Measurements from ENCODE around the gene LSG1. TPM values are rescaled to one million over a fixed set of nuclear protein-coding genes. Genes with fewer than 3 reads are reported as not detected.

LSG1 gene
- total and polyA plus RNA-seq, 9 of the 15 experiments (the other 6 are each of a cell fraction or from before 2014, with no cell fraction given): 14.9 to 73.7 (median 46.7) TPM

- TF ChIP-seq, protein P1, sequence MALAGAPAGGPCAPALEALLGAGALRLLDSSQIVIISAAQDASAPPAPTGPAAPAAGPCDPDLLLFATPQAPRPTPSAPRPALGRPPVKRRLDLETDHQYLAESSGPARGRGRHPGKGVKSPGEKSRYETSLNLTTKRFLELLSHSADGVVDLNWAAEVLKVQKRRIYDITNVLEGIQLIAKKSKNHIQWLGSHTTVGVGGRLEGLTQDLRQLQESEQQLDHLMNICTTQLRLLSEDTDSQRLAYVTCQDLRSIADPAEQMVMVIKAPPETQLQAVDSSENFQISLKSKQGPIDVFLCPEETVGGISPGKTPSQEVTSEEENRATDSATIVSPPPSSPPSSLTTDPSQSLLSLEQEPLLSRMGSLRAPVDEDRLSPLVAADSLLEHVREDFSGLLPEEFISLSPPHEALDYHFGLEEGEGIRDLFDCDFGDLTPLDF (CRISPR knock-in tag; IDR thresholded peaks at IDR 0.05): peak; percentile 16; the same call in 1 of the 2 replicates
- TF ChIP-seq ZFP36 (IDR thresholded peaks at IDR 0.05; ENCODE audit: low read depth, low read length, partially characterized antibody) (peak; percentile 11), CBX3 (IDR thresholded peaks at IDR 0.05; ENCODE audit: borderline replicate concordance in 1 of 2, low read length in 2 of 2) (peak in 1 of 2 experiments; percentile 89; a peak in 2 of 3 replicates), ZFP1 (CRISPR knock-in tag; IDR thresholded peaks at IDR 0.05) (no peak), ZFX (CRISPR knock-in tag; IDR thresholded peaks at IDR 0.05) (peak; percentile 40; the same call in 1 of the 2 replicates), ZNF518B (CRISPR knock-in tag; IDR thresholded peaks at IDR 0.05) (no peak), FOXA1 (IDR thresholded peaks at IDR 0.05; ENCODE audit: borderline replicate concordance) (no peak), EGR1 (conservative IDR thresholded peaks at IDR 0.05) (peak; percentile 94), FOSL1 (tag; conservative IDR thresholded peaks at IDR 0.05) (peak; percentile 68), MYBL2 (IDR thresholded peaks at IDR 0.05; ENCODE audit: low read depth) (no peak), MYBL2 (CRISPR knock-in tag; IDR thresholded peaks at IDR 0.05; ENCODE audit: borderline replicate concordance) (no peak), L3MBTL2 (IDR thresholded peaks at IDR 0.05) (peak; percentile 68)
- TF ChIP-seq, protein P2, sequence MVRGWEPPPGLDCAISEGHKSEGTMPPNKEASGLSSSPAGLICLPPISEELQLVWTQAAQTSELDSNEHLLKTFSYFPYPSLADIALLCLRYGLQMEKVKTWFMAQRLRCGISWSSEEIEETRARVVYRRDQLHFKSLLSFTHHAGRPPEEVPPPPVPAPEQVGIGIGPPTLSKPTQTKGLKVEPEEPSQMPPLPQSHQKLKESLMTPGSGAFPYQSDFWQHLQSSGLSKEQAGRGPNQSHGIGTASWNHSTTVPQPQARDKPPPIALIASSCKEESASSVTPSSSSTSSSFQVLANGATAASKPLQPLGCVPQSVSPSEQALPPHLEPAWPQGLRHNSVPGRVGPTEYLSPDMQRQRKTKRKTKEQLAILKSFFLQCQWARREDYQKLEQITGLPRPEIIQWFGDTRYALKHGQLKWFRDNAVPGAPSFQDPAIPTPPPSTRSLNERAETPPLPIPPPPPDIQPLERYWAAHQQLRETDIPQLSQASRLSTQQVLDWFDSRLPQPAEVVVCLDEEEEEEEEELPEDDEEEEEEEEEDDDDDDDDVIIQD (CRISPR knock-in tag; IDR thresholded peaks at IDR 0.05): no peak
- TF ChIP-seq, protein P3, sequence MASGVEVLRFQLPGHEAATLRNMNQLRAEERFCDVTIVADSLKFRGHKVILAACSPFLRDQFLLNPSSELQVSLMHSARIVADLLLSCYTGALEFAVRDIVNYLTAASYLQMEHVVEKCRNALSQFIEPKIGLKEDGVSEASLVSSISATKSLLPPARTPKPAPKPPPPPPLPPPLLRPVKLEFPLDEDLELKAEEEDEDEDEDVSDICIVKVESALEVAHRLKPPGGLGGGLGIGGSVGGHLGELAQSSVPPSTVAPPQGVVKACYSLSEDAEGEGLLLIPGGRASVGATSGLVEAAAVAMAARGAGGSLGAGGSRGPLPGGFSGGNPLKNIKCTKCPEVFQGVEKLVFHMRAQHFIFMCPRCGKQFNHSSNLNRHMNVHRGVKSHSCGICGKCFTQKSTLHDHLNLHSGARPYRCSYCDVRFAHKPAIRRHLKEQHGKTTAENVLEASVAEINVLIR (CRISPR knock-in tag; IDR thresholded peaks at IDR 0.05): peak; percentile 85
- TF ChIP-seq, protein P4, sequence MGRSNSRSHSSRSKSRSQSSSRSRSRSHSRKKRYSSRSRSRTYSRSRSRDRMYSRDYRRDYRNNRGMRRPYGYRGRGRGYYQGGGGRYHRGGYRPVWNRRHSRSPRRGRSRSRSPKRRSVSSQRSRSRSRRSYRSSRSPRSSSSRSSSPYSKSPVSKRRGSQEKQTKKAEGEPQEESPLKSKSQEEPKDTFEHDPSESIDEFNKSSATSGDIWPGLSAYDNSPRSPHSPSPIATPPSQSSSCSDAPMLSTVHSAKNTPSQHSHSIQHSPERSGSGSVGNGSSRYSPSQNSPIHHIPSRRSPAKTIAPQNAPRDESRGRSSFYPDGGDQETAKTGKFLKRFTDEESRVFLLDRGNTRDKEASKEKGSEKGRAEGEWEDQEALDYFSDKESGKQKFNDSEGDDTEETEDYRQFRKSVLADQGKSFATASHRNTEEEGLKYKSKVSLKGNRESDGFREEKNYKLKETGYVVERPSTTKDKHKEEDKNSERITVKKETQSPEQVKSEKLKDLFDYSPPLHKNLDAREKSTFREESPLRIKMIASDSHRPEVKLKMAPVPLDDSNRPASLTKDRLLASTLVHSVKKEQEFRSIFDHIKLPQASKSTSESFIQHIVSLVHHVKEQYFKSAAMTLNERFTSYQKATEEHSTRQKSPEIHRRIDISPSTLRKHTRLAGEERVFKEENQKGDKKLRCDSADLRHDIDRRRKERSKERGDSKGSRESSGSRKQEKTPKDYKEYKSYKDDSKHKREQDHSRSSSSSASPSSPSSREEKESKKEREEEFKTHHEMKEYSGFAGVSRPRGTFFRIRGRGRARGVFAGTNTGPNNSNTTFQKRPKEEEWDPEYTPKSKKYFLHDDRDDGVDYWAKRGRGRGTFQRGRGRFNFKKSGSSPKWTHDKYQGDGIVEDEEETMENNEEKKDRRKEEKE (IDR thresholded peaks at IDR 0.05; ENCODE audit: borderline replicate concordance in 1 of 2, control insufficient read depth in 1 of 2, low read depth in 2 of 2, low read length in 1 of 2): peak; percentile 91 to 98
Observed at GRCh38 chr3:194671900-194672808, at the start of gene LSG1 (continued).

Data from K562 (cell line).